Peyer's patch (tissue), 4 donors: Measurements from ENCODE around the gene BTBD8.

Experiments
- CTCF ChIP-seq, 6 experiments: fragments of 450-650 bp in 4 of 6; fragments of 200-600 bp in 2 of 6; sonication (generic) in 1 of 6; IDR thresholded peaks; one replicate each; pipeline ENCODE4 v1.5.1; 2017 to 2019; ENCODE audit warnings: antibody characterized with exemption in 6 of 6, mild to moderate bottlenecking in 3 of 6, moderate library complexity in 1 of 6
- POLR2A ChIP-seq, 2 donors: fragments of 450-650 bp; IDR thresholded peaks; one replicate each; pipeline ENCODE4 v1.5.1; 2017; ENCODE audit warnings: antibody characterized with exemption in 2 of 2, mild to moderate bottlenecking in 2 of 2, moderate library complexity in 2 of 2

DNA sequence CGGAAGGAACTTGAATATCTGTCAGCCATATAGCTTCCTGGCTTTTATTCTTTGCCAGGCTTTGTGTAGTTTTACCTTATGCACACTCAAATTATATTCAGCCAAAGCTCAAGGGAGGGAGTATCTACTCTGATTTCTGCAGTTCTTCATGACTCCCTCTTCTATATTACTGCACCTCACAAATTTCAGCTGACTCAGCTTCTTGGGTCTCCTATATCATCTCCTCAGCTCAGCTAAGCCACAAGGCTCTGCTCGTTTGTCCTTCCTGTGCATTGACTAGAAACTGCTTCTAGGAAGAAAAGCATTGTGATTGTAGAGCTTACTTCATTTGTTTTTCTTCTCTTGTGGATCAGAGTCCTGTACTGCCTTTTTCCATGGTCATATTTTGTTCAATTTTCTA lies 37.4 kb downstream of the BTBD8 start:
- TF ChIP-seq CTCF (IDR thresholded peaks at IDR 0.05), result no peak
- TF ChIP-seq POLR2A (IDR thresholded peaks at IDR 0.05), result no peak
